AG04449 (cell line): Measurements from ENCODE around the gene TUSC2.

ENCODE experiments used
- CTCF ChIA-PET: fragments of 350-600 bp; formaldehyde crosslinking; extraction: SDS; loops from one replicate; lab custom pipeline; 2021; ENCODE audit warnings: antibody characterized with exemption; lab: Yijun Ruan, JAX
- POLR2A ChIA-PET: fragments of 400-600, 350-600 bp; formaldehyde crosslinking; extraction: SDS; loops from one replicate; lab custom pipeline; 2020; ENCODE audit warnings: antibody characterized with exemption, inconsistent platforms; lab: Yijun Ruan, JAX
- DNase-seq: peaks from one replicate; pipeline ENCODE4 v3.0.0-alpha.2; 2010; ENCODE audit warnings: low read depth, low spot score
- H3K4me3 ChIP-seq: 2 replicates; pipeline ENCODE4 v1.5.1; 2011; ENCODE audit warnings: low read depth, mild to moderate bottlenecking, control low read depth, low read length
- CTCF ChIP-seq: IDR thresholded peaks from one replicate; pipeline ENCODE4 v1.5.1; 2011; ENCODE audit warnings: mild to moderate bottlenecking, moderate library complexity, low read length, control low read depth, inconsistent platforms; ENCODE audit not compliant: insufficient read depth; ENCODE audit errors: missing control alignments

The TUSC2 gene

DNA sequence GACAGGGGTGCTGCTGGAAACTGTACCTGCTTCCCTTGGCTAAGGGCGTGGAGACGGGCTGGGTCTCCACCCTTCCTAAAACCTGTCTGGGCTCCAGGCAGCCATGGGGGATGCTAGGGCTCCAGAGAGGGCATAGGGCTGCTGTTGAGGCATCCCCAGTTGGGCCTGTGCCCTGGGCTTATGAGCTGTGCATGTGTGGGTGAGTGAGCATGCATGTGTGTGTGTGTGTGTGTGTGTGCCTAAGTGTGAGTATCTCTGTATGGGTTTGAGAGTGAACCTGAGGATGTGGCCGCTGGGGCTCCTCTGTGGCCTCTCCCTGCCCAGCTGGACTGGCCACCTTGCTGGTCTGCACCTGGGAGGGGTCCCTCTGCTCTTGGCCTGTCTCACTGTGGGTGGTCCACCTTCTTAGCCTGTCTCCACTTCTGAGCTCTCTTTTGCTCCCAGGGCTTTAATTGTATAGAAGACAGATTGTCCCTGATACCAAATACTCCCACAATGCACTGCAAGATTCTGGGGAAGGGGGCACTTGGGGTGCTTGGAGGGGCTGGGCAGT, 43.2 kb upstream of the TUSC2 start:
- no peak for TF ChIP-seq CTCF
- ChIA-PET CTCF (interaction anchor here (0.5 to 3.2 kb wide), 11 partner anchors 15 to 196 kb away, joined by 3 to 18 read pairs (median 5); partner anchors contain the start of gene C3orf18), POLR2A (no interaction called here)
- no peak overlapping the region for H3K4me3 ChIP-seq
- DNase-seq, result no peak

GRCh38 chr3:50370594-50370993, 42.6 kb upstream of the TUSC2 start:
- POLR2A ChIA-PET, result no interaction called here
- CTCF ChIA-PET, result interaction anchor here (0.5 to 3.2 kb wide), 11 partner anchors 16 to 197 kb away, joined by 3 to 18 read pairs (median 5); partner anchors contain the start of gene C3orf18
- no peak for DNase-seq
- peak; percentile 15 for TF ChIP-seq CTCF
- H3K4me3 ChIP-seq, result no peak overlapping the region

- CTCF ChIA-PET, result interaction anchor here (0.8 to 3.2 kb wide), 5 partner anchors 154 to 186 kb away, joined by 3 to 18 read pairs (median 5); no protein-coding TSS in a partner anchor
- TF ChIP-seq CTCF, result no peak
- POLR2A ChIA-PET, result interaction anchor here (0.6 kb wide), 1 partner anchor 9 kb away, joined by 3 read pairs; no protein-coding TSS in a partner anchor
- no peak overlapping the region for H3K4me3 ChIP-seq
- DNase-seq, result no peak
Measured at GRCh38 chr3:50369012-50369670, 41.1 kb upstream of the TUSC2 start.

DNA sequence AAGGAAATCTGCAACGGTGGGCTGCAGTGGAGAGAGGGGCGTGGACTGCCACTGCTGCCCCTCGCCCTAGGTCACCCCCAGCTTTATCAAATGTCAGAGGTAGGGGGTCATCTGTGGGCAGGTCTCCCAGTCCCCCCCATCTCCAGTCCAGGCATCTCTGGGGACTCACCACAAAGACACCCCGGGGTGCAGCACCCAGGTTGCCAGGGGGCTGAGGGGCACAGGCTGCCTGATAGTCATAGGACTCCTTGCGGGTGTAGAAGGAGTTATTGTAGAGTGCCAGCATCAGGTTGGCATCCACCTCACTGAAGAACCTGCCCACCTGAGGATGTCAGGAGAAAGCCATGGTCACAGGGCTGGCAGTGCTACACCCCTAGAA, 37.8 kb upstream of the TUSC2 start:
- DNase-seq, result no peak
- no peak for TF ChIP-seq CTCF
- ChIA-PET CTCF (interaction anchor here (1.2 to 1.7 kb wide), 3 partner anchors 15 to 184 kb away, joined by 3 to 5 read pairs (median 5); partner anchors contain the start of genes CYB561D2 and NPRL2), POLR2A (no interaction called here)
- H3K4me3 ChIP-seq, result no peak overlapping the region

DNA sequence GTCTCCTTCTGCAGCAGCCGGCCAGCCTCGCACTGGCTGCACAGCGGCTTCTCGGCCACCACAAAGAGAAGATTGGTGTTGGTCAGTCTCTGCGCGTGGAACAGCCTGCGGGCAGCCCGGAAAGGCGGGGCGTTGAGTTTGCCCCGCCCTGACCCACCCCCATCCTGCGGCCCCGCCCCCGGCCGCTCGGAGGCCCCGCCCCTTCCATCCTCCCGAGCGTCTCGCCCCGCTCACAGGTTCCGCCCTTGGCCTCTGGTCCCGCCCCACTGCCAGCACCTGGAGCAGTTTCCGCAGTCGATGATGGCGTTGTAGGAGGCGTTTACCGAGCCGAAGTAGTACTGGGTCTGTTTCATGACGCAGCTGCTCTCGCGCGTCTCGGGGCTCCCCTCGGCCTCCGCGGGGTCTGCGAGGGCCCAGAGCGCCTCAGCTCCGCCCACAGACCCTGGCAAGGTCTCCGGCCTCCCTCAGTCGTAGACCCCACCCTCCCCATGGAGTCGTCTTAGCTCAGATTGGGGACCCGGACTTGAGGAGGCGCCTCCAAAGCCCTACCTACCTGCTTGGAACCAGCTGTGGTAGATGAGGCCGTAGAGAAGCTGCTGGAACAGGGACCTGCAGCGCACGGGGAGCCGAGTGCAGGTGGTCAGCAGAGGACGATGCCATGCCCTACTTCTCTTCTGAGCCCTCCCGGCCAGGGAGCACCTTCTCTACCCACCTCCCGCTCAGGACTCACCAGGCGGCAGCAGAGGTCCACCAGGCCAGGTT, 37.2 kb upstream of the TUSC2 start:
- POLR2A ChIA-PET, result no interaction called here
- H3K4me3 ChIP-seq, result peak overlapping the region; percentile 58
- CTCF ChIA-PET, result interaction anchor here (0.7 to 1.7 kb wide), 8 partner anchors 11 to 248 kb away, joined by 3 to 5 read pairs (median 4); partner anchors contain the start of genes CYB561D2 and NPRL2
- no peak for DNase-seq
- TF ChIP-seq CTCF, result no peak

- H3K4me3 ChIP-seq, result peak overlapping the region; percentile 58
- POLR2A ChIA-PET, result no interaction called here
- CTCF ChIA-PET, result interaction anchor here (0.7 to 1.7 kb wide), 8 partner anchors 11 to 249 kb away, joined by 3 to 5 read pairs (median 4); partner anchors contain the start of genes CYB561D2 and NPRL2
- TF ChIP-seq CTCF, result no peak
- no peak for DNase-seq
Measured at GRCh38 chr3:50364573-50365079, 36.6 kb upstream of the TUSC2 start.
